ENCODE data around the gene JAKMIP1.

The JAKMIP1 gene

DNA sequence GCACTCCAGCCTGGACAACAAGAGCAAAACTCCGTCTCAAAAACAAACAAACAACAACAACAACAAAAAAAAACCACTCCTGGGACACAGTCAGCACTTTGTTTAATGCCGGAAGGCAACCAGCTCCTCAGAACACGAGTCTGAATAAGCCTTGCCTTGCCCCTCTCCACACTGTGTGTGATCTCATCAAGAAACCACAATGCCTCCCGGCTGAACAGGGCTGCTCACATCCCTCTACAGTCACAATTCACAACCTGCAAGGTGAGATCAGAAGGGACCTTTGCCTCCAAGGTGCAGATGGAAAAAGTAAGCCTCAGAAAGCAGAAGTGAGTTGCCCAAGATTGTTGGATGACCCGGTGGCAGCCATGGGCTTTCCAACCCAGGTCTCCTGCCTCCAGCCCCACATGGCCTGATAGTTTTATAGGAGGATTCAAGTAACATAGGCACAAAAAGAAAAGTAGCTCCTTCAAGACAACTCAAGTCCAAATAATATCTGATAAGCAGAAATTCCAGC lies 80.8 kb downstream of the JAKMIP1 start:
- no peak for DNase-seq (ENCODE audit: low read depth, low spot score)

DNA sequence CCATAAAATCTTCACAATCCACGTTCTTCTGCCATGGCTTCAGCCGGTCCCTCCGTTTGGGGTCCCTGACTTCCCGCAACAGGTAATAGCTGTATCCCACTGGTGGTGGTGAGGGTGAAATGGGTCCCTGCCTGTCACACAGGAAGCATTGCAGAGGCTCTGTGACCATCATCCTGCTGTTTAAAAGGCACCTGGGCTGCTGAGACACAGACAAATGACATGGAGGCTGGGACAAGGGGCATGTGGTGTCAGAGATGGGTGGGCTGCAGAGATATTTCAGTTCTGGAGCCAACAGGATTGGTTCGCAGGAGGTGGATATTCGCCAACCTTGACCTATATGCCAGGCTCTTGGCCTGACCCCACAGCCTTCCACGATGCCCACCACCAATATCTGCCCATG lies 82.1 kb downstream of the JAKMIP1 start:
- DNase-seq (ENCODE audit: low read depth, low spot score), result no peak

GRCh38 chr4:6116696-6117285 lies 83.6 kb downstream of the JAKMIP1 start:
- no peak for DNase-seq (ENCODE audit: low read depth, low spot score)

- DNase-seq (ENCODE audit: low read depth, low spot score), result no peak
These were observed 84.4 kb downstream of the JAKMIP1 start for GRCh38 chr4:6115746-6116586.

- no peak for DNase-seq (ENCODE audit: low read depth, low spot score)
These were observed 85.0 kb downstream of the JAKMIP1 start for GRCh38 chr4:6115342-6115741.

DNA sequence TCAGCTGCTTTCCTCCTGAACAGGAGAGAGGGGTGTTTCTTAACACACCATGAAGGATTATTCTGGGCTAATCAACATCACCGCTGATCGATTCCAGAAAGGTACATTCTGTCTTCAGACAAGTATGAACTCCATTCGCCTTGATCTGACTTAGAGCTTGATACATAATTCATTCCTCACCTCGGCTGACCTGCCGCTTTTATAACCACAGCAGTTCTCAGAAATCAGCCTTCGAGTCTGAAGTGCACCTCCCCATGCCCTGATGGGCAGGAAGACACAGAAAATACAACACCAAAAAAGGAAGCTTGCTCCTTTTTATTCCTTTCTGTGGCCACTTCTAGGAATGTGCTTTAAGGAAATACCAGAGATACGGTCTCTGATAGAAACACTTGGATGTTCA lies 85.7 kb downstream of the JAKMIP1 start:
- no peak for DNase-seq (ENCODE audit: low read depth, low spot score)

DNA sequence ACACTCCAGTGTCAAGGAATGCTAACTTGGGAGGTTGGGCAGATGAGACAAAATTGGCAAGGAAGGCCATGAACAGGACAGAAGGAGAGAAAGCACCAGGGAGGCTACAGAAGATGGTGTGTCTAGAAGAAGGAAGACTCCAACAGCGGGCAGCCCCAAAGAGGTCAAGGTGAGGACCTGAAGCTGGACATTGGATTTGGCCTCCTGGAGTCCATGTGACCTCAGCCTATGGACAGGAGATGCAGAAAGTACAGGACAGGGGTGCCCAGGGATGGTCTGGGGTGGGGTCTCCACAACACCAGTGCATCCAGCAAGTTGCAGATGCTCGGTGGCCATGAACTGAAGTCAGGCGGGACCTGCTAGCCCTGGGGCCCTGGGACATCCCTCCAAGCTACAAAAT lies 86.2 kb downstream of the JAKMIP1 start:
- no peak for DNase-seq (ENCODE audit: low read depth, low spot score)

DNA sequence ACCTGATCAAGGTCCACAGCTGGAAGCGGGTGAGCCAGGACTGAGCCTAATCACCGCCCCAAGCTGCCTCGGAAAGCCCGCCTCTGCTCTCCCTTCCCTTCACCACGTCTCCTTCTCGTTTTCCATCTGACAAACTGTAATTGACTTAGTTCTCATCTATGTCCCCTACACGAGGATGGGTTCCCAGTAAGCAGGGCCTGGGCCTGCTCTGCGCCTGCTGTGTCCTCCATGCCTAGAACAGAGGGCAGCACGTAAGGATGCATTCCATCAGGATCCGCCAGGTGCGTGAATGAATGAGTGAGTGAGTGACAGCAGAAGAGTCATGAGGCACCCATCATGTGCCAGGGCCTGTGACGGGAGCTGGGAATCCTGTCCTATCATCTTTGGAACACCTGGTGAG lies 86.7 kb downstream of the JAKMIP1 start:
- no peak for DNase-seq (ENCODE audit: low read depth, low spot score)

DNA sequence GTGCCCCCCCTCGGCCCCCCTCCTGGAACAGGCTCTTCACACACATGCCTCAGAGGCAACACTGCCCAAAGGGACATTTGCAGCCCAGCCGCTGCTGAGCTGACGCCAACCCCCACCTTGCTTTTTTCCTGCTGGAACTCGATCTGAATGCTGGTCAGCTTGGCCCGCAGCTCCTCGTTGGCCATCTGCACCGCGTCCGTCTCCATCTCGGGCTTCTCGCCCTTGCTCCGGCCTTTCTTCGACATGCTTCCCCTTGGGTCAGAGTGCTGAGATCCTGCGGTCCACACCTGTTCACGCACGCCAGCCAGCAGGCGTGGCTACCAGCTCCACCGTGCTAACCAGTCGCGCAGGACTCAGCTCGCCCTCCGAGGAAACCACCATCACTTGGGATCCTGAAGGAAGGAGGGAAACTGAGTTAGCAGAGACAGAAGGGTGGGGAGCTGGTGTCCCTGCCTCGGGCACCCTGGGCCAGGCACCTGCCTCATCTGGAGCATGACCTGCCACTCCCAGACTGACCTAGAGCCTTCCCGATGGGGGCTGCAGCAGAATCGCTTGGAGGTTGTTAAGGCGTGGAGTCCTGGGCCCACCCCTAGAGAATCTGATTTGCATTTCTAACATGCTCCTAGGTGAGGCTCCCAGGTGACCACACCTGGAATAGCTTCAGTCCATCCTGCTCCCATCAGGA lies 87.6 kb downstream of the JAKMIP1 start:
- DNase-seq (ENCODE audit: low read depth, low spot score), result no peak

- no peak for DNase-seq (ENCODE audit: low read depth, low spot score)
These were observed 88.9 kb downstream of the JAKMIP1 start for GRCh38 chr4:6111354-6111960.

DNA sequence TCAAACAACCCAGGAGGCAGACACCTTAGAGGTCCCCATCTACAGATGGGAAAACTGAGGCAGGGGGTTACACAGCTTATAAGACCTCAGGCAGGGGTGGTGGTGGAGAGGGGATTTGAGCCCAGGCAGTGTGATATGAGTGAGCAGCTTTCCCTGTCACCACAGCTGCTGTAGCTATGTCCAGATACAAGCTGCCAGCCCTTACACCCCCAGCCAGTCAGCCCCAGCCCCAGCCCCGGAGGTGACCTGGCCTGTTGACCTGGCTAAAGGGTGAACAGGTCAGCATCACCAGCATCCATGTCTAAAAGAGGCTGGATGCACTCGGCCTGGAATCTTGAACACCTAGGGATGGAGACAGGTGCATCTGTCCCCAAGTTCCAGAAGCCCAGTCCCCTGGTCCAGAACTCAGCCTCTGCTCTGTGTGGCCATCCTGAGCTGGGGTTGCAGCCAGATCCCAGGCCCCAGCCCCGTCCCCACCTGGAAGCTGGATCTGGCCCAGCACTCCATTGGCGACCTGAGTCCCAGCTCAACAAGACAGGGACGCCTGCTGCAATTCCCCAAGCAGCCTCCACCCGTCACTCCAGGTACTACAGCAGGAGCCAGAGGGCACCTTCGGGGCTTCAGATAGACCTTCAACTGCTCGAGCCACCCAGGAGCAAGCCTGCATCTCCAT lies 89.5 kb downstream of the JAKMIP1 start:
- no peak for DNase-seq (ENCODE audit: low read depth, low spot score)

GRCh38 chr4:6109842-6110560 lies 90.3 kb downstream of the JAKMIP1 start:
- no peak for DNase-seq (ENCODE audit: low read depth, low spot score)

DNA sequence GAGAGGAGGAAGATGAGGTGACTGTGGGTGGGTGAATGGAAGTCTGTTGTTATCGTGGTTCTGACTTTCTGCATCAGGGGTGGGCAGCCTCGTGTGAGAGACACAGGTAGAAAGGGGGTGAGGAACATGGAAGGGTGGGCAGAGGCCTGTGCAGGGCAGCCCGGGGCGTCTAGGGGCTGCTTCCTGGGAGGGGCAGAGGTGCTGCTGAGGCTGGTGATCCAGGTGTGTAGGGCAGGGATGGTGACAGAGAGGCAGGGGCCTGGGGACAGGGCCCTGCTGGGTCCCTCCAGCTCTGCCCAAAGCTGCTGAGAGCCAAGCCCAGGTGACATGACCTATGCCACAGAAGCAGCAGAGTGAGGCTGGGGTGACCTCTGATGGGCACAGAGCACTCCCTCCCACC lies 92.5 kb downstream of the JAKMIP1 start:
- DNase-seq (ENCODE audit: low read depth, low spot score), result no peak

DNA sequence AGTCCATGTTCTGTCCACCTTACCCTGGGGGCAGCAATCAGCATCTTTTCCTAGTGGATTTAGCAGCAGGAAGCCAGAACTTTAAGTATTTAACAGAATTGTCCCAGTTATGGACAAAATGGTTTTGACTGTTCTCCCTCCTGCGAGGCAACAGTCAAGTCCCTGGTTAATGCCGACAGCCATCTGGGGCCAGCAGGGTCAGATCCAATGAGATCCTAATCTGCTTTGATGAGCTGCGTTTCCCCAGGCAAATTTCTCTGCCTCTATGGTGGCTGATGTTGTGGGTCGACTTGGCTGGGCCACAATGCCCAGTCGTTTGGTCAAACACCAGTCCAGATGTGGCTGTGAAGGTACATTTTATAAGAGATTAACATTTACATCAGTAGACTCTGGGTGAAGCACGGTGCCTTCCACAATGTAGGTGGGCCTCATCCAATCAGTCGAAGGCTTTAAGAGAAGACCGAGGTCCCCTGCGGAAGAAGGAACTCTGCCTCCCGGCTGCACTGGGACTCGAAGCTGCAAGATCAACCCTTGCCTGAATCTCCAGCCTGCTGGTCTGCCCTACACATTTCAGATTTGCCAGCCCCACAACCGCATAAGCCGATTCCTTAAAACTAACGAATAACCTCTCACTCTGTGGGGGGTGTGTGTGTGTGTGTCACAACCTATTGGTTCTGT lies 93.1 kb downstream of the JAKMIP1 start:
- no peak for DNase-seq (ENCODE audit: low read depth, low spot score)

DNA sequence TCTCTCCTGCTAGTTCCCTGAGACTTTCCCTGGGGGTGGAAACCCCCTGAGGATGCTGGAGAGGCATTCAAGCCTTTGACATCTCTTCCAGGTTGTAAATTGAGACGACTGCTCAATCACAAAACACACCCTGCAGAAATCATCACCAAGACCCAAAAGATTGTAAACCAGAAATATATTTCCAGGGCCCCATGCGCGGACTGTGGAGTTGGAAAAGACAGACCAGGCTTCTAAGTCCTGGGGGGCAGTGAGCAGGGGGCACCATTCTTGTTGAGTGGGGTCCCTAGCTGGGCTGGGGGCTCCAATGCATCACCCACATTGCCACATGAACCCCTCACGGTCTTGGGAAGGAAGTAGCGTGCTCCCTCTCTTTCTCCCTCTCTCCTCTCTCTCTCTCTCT lies 94.2 kb downstream of the JAKMIP1 start:
- no peak for DNase-seq (ENCODE audit: low read depth, low spot score)

DNA sequence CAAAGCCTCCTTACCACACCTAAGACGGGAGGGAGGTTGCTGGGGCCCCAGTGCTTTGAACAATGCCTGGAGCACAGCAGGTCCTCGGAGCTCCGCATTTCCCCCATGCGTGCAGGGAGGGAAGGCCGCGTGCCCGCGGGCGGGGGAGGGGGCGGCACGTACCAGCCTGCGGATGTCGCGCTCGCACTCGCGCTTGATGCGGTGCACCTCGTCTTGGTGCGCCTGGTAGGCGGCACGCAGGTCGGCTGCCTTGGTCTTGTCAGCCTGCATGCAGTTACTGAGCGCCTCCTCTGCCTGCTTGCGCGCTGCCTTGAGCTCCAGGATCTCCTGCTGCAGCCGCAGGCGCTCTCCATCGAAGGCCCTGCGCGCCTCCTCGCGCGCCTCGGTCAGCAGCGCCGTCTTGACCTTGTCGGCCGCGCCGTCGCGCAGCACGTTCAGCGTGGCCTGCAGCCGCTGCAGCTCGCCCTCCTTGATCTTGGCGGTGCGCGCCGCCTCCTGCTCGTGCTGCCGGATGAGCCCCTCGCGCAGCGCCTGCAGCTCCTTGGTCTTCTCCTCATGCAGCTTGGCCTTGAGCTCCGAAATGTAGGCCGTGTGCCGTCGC lies 94.9 kb downstream of the JAKMIP1 start:
- DNase-seq (ENCODE audit: low read depth, low spot score), result no peak

- no peak for DNase-seq (ENCODE audit: low read depth, low spot score)
These were observed 95.7 kb downstream of the JAKMIP1 start for GRCh38 chr4:6104541-6105130.

DNA sequence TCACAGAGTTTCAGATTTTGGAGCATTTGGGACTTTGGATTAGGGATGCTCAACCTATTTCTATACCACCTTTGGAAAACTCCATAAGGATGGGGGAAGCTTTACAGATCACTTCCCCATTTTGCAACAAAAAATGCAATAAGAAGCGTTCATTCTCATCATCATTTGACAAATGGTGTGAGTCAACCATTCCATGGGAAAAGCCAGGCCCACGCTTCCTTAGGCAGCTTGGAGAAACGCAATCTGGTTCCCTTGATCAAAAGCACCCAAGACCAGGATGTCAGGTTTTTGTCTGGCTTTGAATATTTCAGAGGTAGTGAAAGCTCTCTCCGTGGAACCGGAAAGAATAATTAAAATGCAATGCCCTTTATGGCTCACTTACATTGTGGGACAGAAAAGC lies 102.8 kb downstream of the JAKMIP1 start:
- DNase-seq (ENCODE audit: low read depth, low spot score), result no peak

GRCh38 chr4:6095897-6096296 lies 104.5 kb downstream of the JAKMIP1 start:
- no peak for DNase-seq (ENCODE audit: low read depth, low spot score)

All from astrocyte of the hippocampus (primary cell).